Kidney (tissue), 14 donors: ENCODE measurements around the gene IL1RAPL2. TPM values are rescaled to one million over a fixed set of nuclear protein-coding genes. Genes with fewer than 3 reads are reported as not detected.

Experiments used
- DNase-seq, 5 donors: peaks; one replicate each; pipeline ENCODE4 v3.0.0-alpha.2; 2013 to 2020
- FAIRE-seq: peaks from 2 replicates; lab custom pipeline; 2012; peaks lifted over from hg19 to GRCh38; lab: Jason Lieb, UNC
- H3K27ac ChIP-seq, 2 donors: one replicate each; pipeline ENCODE4 v1.7.0; 2013; ENCODE audit warnings: low read depth in 2 of 2, low read length in 2 of 2, inconsistent platforms in 1 of 2
- H3K27me3 ChIP-seq: one replicate; pipeline ENCODE4 v1.7.1; 2013; ENCODE audit warnings: low read length, inconsistent platforms; ENCODE audit not compliant: control insufficient read depth, insufficient read depth
- H3K36me3 ChIP-seq, 3 donors: one replicate each; pipeline versions ENCODE4 v1.7.0 to v1.7.1; 2013; ENCODE audit warnings: low read length in 3 of 3, control low read depth in 1 of 3, inconsistent platforms in 1 of 3; ENCODE audit not compliant: insufficient read depth in 3 of 3, control insufficient read depth in 2 of 3
- H3K4me1 ChIP-seq, 3 donors: one replicate each; pipeline versions ENCODE4 v1.7.0 to v1.7.1; 2013; ENCODE audit warnings: low read length in 3 of 3, inconsistent platforms in 1 of 3, low read depth in 1 of 3; ENCODE audit not compliant: control insufficient read depth in 2 of 3, insufficient read depth in 2 of 3
- H3K4me3 ChIP-seq, 3 donors: one replicate each; pipeline versions ENCODE4 v1.7.0 to v1.8.1; 2013; ENCODE audit warnings: low read length in 3 of 3, control low read depth in 1 of 3, inconsistent platforms in 1 of 3
- H3K9ac ChIP-seq, 3 donors: one replicate each; pipeline versions ENCODE4 v1.7.0 to v1.7.1; 2013; ENCODE audit warnings: low read length in 3 of 3, control low read depth in 1 of 3, inconsistent platforms in 1 of 3
- H3K9me3 ChIP-seq, 3 donors: one replicate each; pipeline versions ENCODE4 v1.7.0 to v1.7.1; 2013; ENCODE audit warnings: low read length in 3 of 3, control low read depth in 1 of 3, inconsistent platforms in 1 of 3; ENCODE audit not compliant: control insufficient read depth in 2 of 3, insufficient read depth in 1 of 3
- CTCF ChIP-seq: IDR thresholded peaks from 3 replicates; pipeline ENCODE4 v1.5.1; 2012; ENCODE audit warnings: mild to moderate bottlenecking, moderate library complexity, borderline replicate concordance; ENCODE audit not compliant: insufficient read depth; ENCODE audit errors: extremely low read depth
- intact Hi-C: fragments of 100-400 bp; cut with DNase I; formaldehyde crosslinking; loops from one replicate; pipeline ENCODE4 v1.11.1; 2022
- polyA plus RNA-seq: library from polyadenylated mRNA; stranded (reverse); fragments of 350-450 nt; fragmentation: Illumina TruSeq; extraction: RNeasy Lipid Tissue Mini Kit (QIAGEN cat#74804); gene quantifications from one replicate; pipeline ENCODE4 v1.2.3, GENCODE V29; 2014; ENCODE audit warnings: low read depth, low replicate concordance; ENCODE audit not compliant: insufficient read depth
- total RNA-seq: library from RNA; stranded (reverse); fragmentation: NEBNext Ultra II Directional; extraction: Animal tissue kit (Norgen Biotek cat#: 25700); gene quantifications from one replicate; pipeline ENCODE4 v1.2.1, GENCODE V29; 2021
- donor health status: control.
- donor health status: control.
- donor health status: control.
- donor health status: control.
- donor health status: control.
- donor health status: DM: yes; HTN: yes; CAD: no.
- donor health status: Normal renal cell carcinoma (clear cell type).

IL1RAPL2 gene
- total and polyA plus RNA-seq, 2 donors from 2014 or later, result 0.13 to 0.25 TPM

- no peak for FAIRE-seq
- no peak overlapping the region for H3K4me3 ChIP-seq
- no peaks in the 10 kb centered on the region for H3K4me1 ChIP-seq
- no peak overlapping the region for H3K9ac ChIP-seq
- no peak for TF ChIP-seq CTCF
- no peaks in the 10 kb centered on the region for H3K27me3 ChIP-seq
- H3K9me3 ChIP-seq, result no peaks in the 10 kb centered on the region
- intact Hi-C loops, result no loop called here
- H3K27ac ChIP-seq, result no peak overlapping the region
- no peaks in the 10 kb centered on the region for H3K36me3 ChIP-seq
- peak in 4 of 5 donors; percentile 8 to 21 (median 15) for DNase-seq
Measured at GRCh38 chrX:105636667-105637066, 1070.7 kb downstream of the IL1RAPL2 start.

DNA sequence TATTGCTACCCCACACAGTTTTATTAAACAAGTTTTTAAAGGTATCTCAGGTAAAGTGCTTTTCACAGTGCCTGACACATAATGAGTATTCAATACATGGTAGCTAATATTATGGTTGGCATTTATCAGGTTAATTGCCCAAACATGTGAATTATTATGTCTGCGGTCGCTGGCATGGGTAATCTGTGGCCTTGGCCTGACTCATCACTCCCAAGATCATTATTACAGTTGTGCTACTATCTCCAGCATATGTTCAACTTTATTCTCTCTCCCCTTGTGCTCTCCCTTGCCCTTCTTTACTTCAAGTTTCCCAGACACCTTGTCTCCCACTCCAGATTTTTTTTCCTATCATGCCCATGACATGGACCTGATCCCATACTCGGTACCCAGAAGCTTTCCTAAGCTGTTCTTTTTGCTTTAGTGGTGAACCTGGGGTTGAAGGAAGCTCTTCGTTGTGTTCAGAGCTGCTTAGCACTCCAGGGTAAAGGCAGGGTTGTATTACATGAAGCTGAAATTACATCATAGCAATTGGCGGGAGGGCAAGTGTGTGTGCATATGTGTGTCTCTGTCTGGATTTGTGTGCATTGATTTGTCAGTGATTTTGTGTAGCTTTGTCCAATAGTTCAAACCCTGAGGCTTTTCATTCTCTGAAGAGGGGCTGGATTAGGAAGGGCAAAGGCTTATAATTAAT, 1079.8 kb downstream of the IL1RAPL2 start:
- no peak for FAIRE-seq
- intact Hi-C loops, result no loop called here
- Histone ChIP-seq H3K9me3 (no peaks in the 10 kb centered on the region), H3K27me3 (no peaks in the 10 kb centered on the region), H3K36me3 (no peaks in the 10 kb centered on the region), H3K4me3 (no peak overlapping the region), H3K27ac (no peak overlapping the region), H3K9ac (no peak overlapping the region), H3K4me1 (no peaks in the 10 kb centered on the region)
- no peak for TF ChIP-seq CTCF
- no peak for DNase-seq

GRCh38 chrX:105646592-105647372, 1080.8 kb downstream of the IL1RAPL2 start:
- DNase-seq, result peak in 1 of 5 donors; percentile 7
- Histone ChIP-seq H3K4me3 (no peak overlapping the region), H3K27ac (no peak overlapping the region), H3K9me3 (no peaks in the 10 kb centered on the region), H3K36me3 (no peaks in the 10 kb centered on the region), H3K27me3 (no peaks in the 10 kb centered on the region), H3K9ac (no peak overlapping the region), H3K4me1 (no peaks in the 10 kb centered on the region)
- no peak for FAIRE-seq
- TF ChIP-seq CTCF, result no peak
- intact Hi-C loops, result no loop called here
